K562 (cell line): ENCODE measurements around the gene PLG.

Experiments used
- CREB1 ChIP-seq, 2 experiments: sonication (generic) in 1 of 2; formaldehyde crosslinking in 1 of 2; IDR thresholded peaks; 2 replicates each; pipeline versions ENCODE4 v1.6.1 to v1.8.0; 2012 to 2022; ENCODE audit warnings: inconsistent platforms in 1 of 2, mild to moderate bottlenecking in 1 of 2, missing genetic modification reagents in 1 of 2, moderate library complexity in 1 of 2
- HMG20B ChIP-seq: fragments of 250-450 bp; sonication (Bioruptor Pico); IDR thresholded peaks from 2 replicates; pipeline ENCODE4 v1.5.0; 2021; ENCODE audit warnings: mild to moderate bottlenecking
- KLF6 ChIP-seq: fragments of 250-450 bp; sonication (Bioruptor Pico); IDR thresholded peaks from 2 replicates; pipeline ENCODE4 v1.4.0; 2020; ENCODE audit warnings: mild to moderate bottlenecking, moderate library complexity, borderline replicate concordance
- NFATC3 ChIP-seq: fragments of 450-650 bp; IDR thresholded peaks from 2 replicates; pipeline ENCODE4 v1.6.1; 2017; ENCODE audit warnings: mild to moderate bottlenecking
- POLR2AphosphoS5 ChIP-seq: IDR thresholded peaks from 2 replicates; pipeline ENCODE4 v1.6.1; 2011; ENCODE audit warnings: mild to moderate bottlenecking, low read depth, low read length, moderate library complexity; ENCODE audit not compliant: control insufficient read depth, insufficient read depth
- TF ChIP-seq, protein P1 (sequence below): fragments of 150-350 bp; conservative IDR thresholded peaks from 2 replicates; pipeline ENCODE4 v1.6.1; 2014; ENCODE audit warnings: low read length
- TF ChIP-seq, protein P2 (sequence below): conservative IDR thresholded peaks from 2 replicates; pipeline ENCODE4 v1.6.1; 2011; ENCODE audit warnings: low read depth, mild to moderate bottlenecking, low read length; ENCODE audit not compliant: control insufficient read depth
- TF ChIP-seq, protein P3 (sequence below): fragments of 450-650 bp; formaldehyde crosslinking; IDR thresholded peaks from 2 replicates; pipeline ENCODE4 v1.4.0; 2022; ENCODE audit warnings: missing genetic modification characterization

DNA sequence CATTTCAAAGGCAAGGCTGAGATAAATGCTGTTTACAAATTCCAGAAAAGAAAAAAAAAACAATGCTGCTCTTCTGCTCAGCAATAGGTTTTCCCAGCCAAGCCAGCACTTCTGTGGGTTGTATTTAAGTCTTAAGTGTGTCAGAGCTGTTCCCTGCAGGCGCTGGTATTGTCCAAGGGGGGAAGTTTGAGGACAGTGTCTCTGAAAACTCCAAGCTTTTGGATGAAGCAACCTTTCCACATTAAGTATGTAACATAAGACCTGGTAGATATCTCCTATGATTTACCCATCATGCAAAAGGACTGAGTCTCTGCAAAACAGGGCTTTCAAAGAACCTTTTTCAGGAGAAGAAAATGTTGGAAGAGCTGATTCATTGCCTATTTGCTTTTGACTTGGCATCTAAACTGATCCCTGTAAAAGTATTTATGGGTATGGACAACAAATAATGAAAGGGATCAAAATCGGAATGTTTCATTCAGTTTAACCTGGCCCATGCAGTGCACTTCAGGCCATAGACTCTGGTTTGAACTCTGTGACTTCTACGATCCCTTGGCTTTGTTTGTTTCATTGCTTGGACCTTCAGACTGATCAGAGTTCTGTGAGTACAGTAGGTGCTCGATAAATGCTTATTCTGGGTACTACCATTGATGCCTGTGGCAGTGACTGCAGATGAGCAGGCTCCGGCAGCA is 16.1 kb upstream of the PLG start:
- TF ChIP-seq, protein P1, sequence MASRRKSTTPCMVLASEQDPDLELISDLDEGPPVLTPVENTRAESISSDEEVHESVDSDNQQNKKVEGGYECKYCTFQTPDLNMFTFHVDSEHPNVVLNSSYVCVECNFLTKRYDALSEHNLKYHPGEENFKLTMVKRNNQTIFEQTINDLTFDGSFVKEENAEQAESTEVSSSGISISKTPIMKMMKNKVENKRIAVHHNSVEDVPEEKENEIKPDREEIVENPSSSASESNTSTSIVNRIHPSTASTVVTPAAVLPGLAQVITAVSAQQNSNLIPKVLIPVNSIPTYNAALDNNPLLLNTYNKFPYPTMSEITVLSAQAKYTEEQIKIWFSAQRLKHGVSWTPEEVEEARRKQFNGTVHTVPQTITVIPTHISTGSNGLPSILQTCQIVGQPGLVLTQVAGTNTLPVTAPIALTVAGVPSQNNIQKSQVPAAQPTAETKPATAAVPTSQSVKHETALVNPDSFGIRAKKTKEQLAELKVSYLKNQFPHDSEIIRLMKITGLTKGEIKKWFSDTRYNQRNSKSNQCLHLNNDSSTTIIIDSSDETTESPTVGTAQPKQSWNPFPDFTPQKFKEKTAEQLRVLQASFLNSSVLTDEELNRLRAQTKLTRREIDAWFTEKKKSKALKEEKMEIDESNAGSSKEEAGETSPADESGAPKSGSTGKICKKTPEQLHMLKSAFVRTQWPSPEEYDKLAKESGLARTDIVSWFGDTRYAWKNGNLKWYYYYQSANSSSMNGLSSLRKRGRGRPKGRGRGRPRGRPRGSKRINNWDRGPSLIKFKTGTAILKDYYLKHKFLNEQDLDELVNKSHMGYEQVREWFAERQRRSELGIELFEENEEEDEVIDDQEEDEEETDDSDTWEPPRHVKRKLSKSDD, result no peak
- TF ChIP-seq HMG20B (CRISPR knock-in tag), result no peak
- TF ChIP-seq POLR2AphosphoS5, result no peak
- TF ChIP-seq, protein P2, sequence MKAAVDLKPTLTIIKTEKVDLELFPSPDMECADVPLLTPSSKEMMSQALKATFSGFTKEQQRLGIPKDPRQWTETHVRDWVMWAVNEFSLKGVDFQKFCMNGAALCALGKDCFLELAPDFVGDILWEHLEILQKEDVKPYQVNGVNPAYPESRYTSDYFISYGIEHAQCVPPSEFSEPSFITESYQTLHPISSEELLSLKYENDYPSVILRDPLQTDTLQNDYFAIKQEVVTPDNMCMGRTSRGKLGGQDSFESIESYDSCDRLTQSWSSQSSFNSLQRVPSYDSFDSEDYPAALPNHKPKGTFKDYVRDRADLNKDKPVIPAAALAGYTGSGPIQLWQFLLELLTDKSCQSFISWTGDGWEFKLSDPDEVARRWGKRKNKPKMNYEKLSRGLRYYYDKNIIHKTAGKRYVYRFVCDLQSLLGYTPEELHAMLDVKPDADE, result no peak
- no peak for TF ChIP-seq CREB1 (IDR thresholded peaks at IDR 0.05)
- no peak for TF ChIP-seq CREB1 (CRISPR knock-in tag; IDR thresholded peaks at IDR 0.05)
- no peak for TF ChIP-seq KLF6 (CRISPR knock-in tag)
- TF ChIP-seq, protein P3, sequence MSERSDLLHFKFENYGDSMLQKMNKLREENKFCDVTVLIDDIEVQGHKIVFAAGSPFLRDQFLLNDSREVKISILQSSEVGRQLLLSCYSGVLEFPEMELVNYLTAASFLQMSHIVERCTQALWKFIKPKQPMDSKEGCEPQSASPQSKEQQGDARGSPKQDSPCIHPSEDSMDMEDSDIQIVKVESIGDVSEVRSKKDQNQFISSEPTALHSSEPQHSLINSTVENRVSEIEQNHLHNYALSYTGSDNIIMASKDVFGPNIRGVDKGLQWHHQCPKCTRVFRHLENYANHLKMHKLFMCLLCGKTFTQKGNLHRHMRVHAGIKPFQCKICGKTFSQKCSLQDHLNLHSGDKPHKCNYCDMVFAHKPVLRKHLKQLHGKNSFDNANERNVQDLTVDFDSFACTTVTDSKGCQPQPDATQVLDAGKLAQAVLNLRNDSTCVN (CRISPR knock-in tag), result no peak
- TF ChIP-seq NFATC3, result no peak
